Activated T-helper 1 cell treated with anti-CD3 and anti-CD28 coated beads, Interleukin-12 subunit alpha, Interleukin-12 subunit beta, Interleukin-2, Interleukin-4 antibody, amounts not matched to agents 30 ng/mL and 10 ng/mL and 1 ng/mL, durations not matched to agents 14 hours and 24 hours and 36 hours (primary cell): ENCODE measurements around the gene TOR1AIP1. TPM values are rescaled to one million over a fixed set of nuclear protein-coding genes. Genes with fewer than 3 reads are reported as not detected.

ENCODE experiments used
- DNase-seq: peaks from one replicate; pipeline ENCODE4 v3.0.0; 2021; ENCODE audit warnings: low spot score
- H3K27ac Mint-ChIP-seq: one replicate; pipeline ENCODE4 v1.8.0; 2021; ENCODE audit warnings: mild to moderate bottlenecking, mixed read lengths
- H3K27me3 Mint-ChIP-seq: one replicate; pipeline ENCODE4 v1.8.0; 2022; ENCODE audit warnings: mild to moderate bottlenecking, moderate library complexity, mixed read lengths; ENCODE audit not compliant: insufficient read depth
- H3K36me3 Mint-ChIP-seq: one replicate; pipeline ENCODE4 v1.8.0; 2021; ENCODE audit warnings: low read depth, mixed read lengths
- H3K4me1 Mint-ChIP-seq: one replicate; pipeline ENCODE4 v1.8.0; 2021; ENCODE audit warnings: low read depth, mixed read lengths
- H3K4me3 Mint-ChIP-seq: one replicate; pipeline ENCODE4 v1.8.0; 2021; ENCODE audit warnings: mild to moderate bottlenecking, moderate library complexity, mixed read lengths
- H3K9me3 Mint-ChIP-seq: one replicate; pipeline ENCODE4 v1.8.0; 2021; ENCODE audit warnings: mixed read lengths
- intact Hi-C: fragments of 100-400 bp; cut with micrococcal nuclease; formaldehyde crosslinking; loops from one replicate; pipeline ENCODE4 v1.15.1; 2024
- total RNA-seq: library from RNA; stranded (reverse); gene quantifications from 2 replicates; pipeline ENCODE4 v1.2.3, GENCODE V29; 2022

Gene TOR1AIP1
- total RNA-seq, 1 donor from 2014 or later, result 76.1 TPM

- Mint-ChIP-seq H3K27me3 (no peaks in the 10 kb centered on the region), H3K4me3 (no peak overlapping the region), H3K4me1 (peaks cover 31% of the 10 kb centered on the region), H3K9me3 (no peaks in the 10 kb centered on the region), H3K27ac (no peak overlapping the region), H3K36me3 (peaks cover 26% of the 10 kb centered on the region)
- intact Hi-C loops, result no loop called here
- DNase-seq, result no peak
Observed at GRCh38 chr1:179870870-179871269, 11.2 kb upstream of the TOR1AIP1 start.

- Mint-ChIP-seq H3K27me3 (no peaks in the 10 kb centered on the region), H3K9me3 (no peaks in the 10 kb centered on the region), H3K27ac (no peak overlapping the region), H3K4me3 (no peak overlapping the region), H3K4me1 (peaks cover 39% of the 10 kb centered on the region), H3K36me3 (peaks cover 26% of the 10 kb centered on the region)
- intact Hi-C loops, result no loop called here
- DNase-seq, result no peak
Observed at GRCh38 chr1:179871940-179872339, 10.1 kb upstream of the TOR1AIP1 start.

GRCh38 chr1:179872558-179872957, 9.5 kb upstream of the TOR1AIP1 start:
- peaks cover 26% of the 10 kb centered on the region for H3K36me3 Mint-ChIP-seq
- no peak for DNase-seq
- H3K27me3 Mint-ChIP-seq, result no peaks in the 10 kb centered on the region
- no peak overlapping the region for H3K4me3 Mint-ChIP-seq
- no peak overlapping the region for H3K27ac Mint-ChIP-seq
- peaks cover 40% of the 10 kb centered on the region for H3K4me1 Mint-ChIP-seq
- no peaks in the 10 kb centered on the region for H3K9me3 Mint-ChIP-seq
- intact Hi-C loops, result no loop called here

GRCh38 chr1:179873438-179873851, 8.6 kb upstream of the TOR1AIP1 start:
- peaks cover 23% of the 10 kb centered on the region for H3K36me3 Mint-ChIP-seq
- intact Hi-C loops, result no loop called here

GRCh38 chr1:179875596-179876299, 6.3 kb upstream of the TOR1AIP1 start:
- H3K9me3 Mint-ChIP-seq, result no peaks in the 10 kb centered on the region
- peaks cover 56% of the 10 kb centered on the region for H3K4me1 Mint-ChIP-seq
- no peak overlapping the region for H3K4me3 Mint-ChIP-seq
- DNase-seq, result no peak
- H3K36me3 Mint-ChIP-seq, result peaks cover 22% of the 10 kb centered on the region
- intact Hi-C loops, result loop anchor here (2.0 to 5.0 kb wide), 3 partner anchors 61 to 848 kb away; partner anchors contain the start of genes AXDND1 and FAM20B
- H3K27ac Mint-ChIP-seq, result no peak overlapping the region
- H3K27me3 Mint-ChIP-seq, result no peaks in the 10 kb centered on the region

More at GRCh38 chr1:179873438-179873851, 8.6 kb upstream of the TOR1AIP1 start:
- peaks cover 41% of the 10 kb centered on the region for H3K4me1 Mint-ChIP-seq
- H3K27ac Mint-ChIP-seq, result no peak overlapping the region
- H3K9me3 Mint-ChIP-seq, result no peaks in the 10 kb centered on the region
- no peaks in the 10 kb centered on the region for H3K27me3 Mint-ChIP-seq
- H3K4me3 Mint-ChIP-seq, result no peak overlapping the region
- no peak for DNase-seq

GRCh38 chr1:179876300-179876715, 5.8 kb upstream of the TOR1AIP1 start:
- Mint-ChIP-seq H3K27ac (no peak overlapping the region), H3K36me3 (peaks cover 22% of the 10 kb centered on the region), H3K27me3 (no peaks in the 10 kb centered on the region), H3K4me3 (peak overlapping the region; percentile 95), H3K4me1 (peaks cover 58% of the 10 kb centered on the region), H3K9me3 (no peaks in the 10 kb centered on the region)
- intact Hi-C loops, result loop anchor here (2.0 to 5.0 kb wide), 3 partner anchors 62 to 849 kb away; partner anchors contain the start of genes AXDND1 and FAM20B
- no peak for DNase-seq

- no peaks in the 10 kb centered on the region for H3K9me3 Mint-ChIP-seq
- peak; percentile 84 for DNase-seq
- peaks cover 23% of the 10 kb centered on the region for H3K36me3 Mint-ChIP-seq
- intact Hi-C loops, result loop anchor here (1.0 to 5.0 kb wide), 5 partner anchors 63 to 850 kb away; partner anchors contain the start of genes AXDND1, CEP350, FAM20B and QSOX1
- peak within 1 kb of the TSS; percentile 83 for H3K27ac Mint-ChIP-seq
- no peaks in the 10 kb centered on the region for H3K27me3 Mint-ChIP-seq
- peak within 1 kb of the TSS; percentile 95 for H3K4me3 Mint-ChIP-seq
- peaks cover 65% of the 10 kb centered on the region for H3K4me1 Mint-ChIP-seq
Observed at GRCh38 chr1:179877586-179878265, 4.4 kb upstream of the TOR1AIP1 start, which contains the start of gene TOR1AIP2. Gene TOR1AIP2 (minus strand): TSS chr1:179877803. CDS start chr1:179852665, 25,138 bp downstream.

- DNase-seq, result no peak
- intact Hi-C loops, result loop anchor here (5.0 to 10.0 kb wide), 4 partner anchors 512 to 1225 kb away; partner anchors contain the start of genes AXDND1, FAM20B and STX6
- H3K27me3 Mint-ChIP-seq, result no peaks in the 10 kb centered on the region
- H3K4me1 Mint-ChIP-seq, result peaks cover 69% of the 10 kb centered on the region
- no peaks in the 10 kb centered on the region for H3K9me3 Mint-ChIP-seq
- no peak overlapping the region for H3K4me3 Mint-ChIP-seq
- no peak overlapping the region for H3K27ac Mint-ChIP-seq
- H3K36me3 Mint-ChIP-seq, result peaks cover 26% of the 10 kb centered on the region
Observed at GRCh38 chr1:179879797-179880196, 2.3 kb upstream of the TOR1AIP1 start.

GRCh38 chr1:179881642-179882252, 338 bp upstream of the TOR1AIP1 start:
- Mint-ChIP-seq H3K9me3 (no peaks in the 10 kb centered on the region), H3K27ac (peak overlapping the region; percentile 100), H3K27me3 (no peaks in the 10 kb centered on the region), H3K4me1 (peaks cover 56% of the 10 kb centered on the region), H3K36me3 (peaks cover 18% of the 10 kb centered on the region), H3K4me3 (peak overlapping the region; percentile 95)
- intact Hi-C loops, result loop anchor here (1.0 to 10.0 kb wide), 6 partner anchors 73 to 1223 kb away; partner anchors contain the start of genes ACBD6, CEP350, QSOX1 and STX6
- no peak for DNase-seq

GRCh38 chr1:179883040-179883744, 1.1 kb downstream of the TOR1AIP1 start:
- H3K27me3 Mint-ChIP-seq, result no peaks in the 10 kb centered on the region
- no peak for DNase-seq
- intact Hi-C loops, result loop anchor here (2.0 to 10.0 kb wide), 4 partner anchors 176 to 1222 kb away; partner anchors contain the start of genes ACBD6 and STX6
- H3K4me3 Mint-ChIP-seq, result peak overlapping the region; percentile 95
- H3K27ac Mint-ChIP-seq, result peak overlapping the region; percentile 100
- peaks cover 20% of the 10 kb centered on the region for H3K36me3 Mint-ChIP-seq
- H3K4me1 Mint-ChIP-seq, result peaks cover 56% of the 10 kb centered on the region
- H3K9me3 Mint-ChIP-seq, result no peaks in the 10 kb centered on the region

GRCh38 chr1:179883745-179884138, 1.7 kb downstream of the TOR1AIP1 start:
- Mint-ChIP-seq H3K27ac (peak overlapping the region; percentile 100), H3K4me3 (peak overlapping the region; percentile 95), H3K36me3 (peaks cover 20% of the 10 kb centered on the region), H3K9me3 (no peaks in the 10 kb centered on the region), H3K27me3 (no peaks in the 10 kb centered on the region), H3K4me1 (peaks cover 52% of the 10 kb centered on the region)
- DNase-seq, result peak; percentile 55
- intact Hi-C loops, result loop anchor here (2.0 to 10.0 kb wide), 4 partner anchors 177 to 1221 kb away; partner anchors contain the start of genes ACBD6 and STX6

- Mint-ChIP-seq H3K36me3 (peaks cover 28% of the 10 kb centered on the region), H3K27ac (peak overlapping the region; percentile 57), H3K4me1 (peaks cover 30% of the 10 kb centered on the region), H3K4me3 (no peak overlapping the region), H3K27me3 (no peaks in the 10 kb centered on the region), H3K9me3 (no peaks in the 10 kb centered on the region)
- intact Hi-C loops, result loop anchor here (10.0 kb wide), 1 partner anchor 1217 kb away; no protein-coding TSS in a partner anchor
- no peak for DNase-seq
Observed at GRCh38 chr1:179888071-179888470, 6.0 kb downstream of the TOR1AIP1 start.
